ENCODE data around the gene HAGH. TPM values are rescaled to one million over a fixed set of nuclear protein-coding genes. Genes with fewer than 3 reads are reported as not detected.
A peak's percentile ranks its signal among the peaks of the same experiment; 100 is the strongest.

Gene HAGH
- total RNA-seq, 1 donor from 2014 or later, result 38.3 TPM

GRCh38 chr16:1788708-1789100 is 37.9 kb downstream of the HAGH start:
- DNase-seq (ENCODE audit: low spot score), result no peak
- H3K4me3 Mint-ChIP-seq, result peak overlapping the region; percentile 48
- no peaks in the 10 kb centered on the region for H3F3A ChIP-seq (ENCODE audit: low read depth)
- H3K4me1 Mint-ChIP-seq, result peaks cover 2% of the 10 kb centered on the region
- H4K20me1 ChIP-seq (ENCODE audit: low read depth), result peaks cover 18% of the 10 kb centered on the region
- H3K36me3 ChIP-seq, result no peaks in the 10 kb centered on the region
- H3K4me1 ChIP-seq, result no peaks in the 10 kb centered on the region
- H3K27ac Mint-ChIP-seq, result no peak overlapping the region
- no peak overlapping the region for H3K4me3 ChIP-seq
- peaks cover 4% of the 10 kb centered on the region for H3K36me3 Mint-ChIP-seq
- H3K4me2 ChIP-seq, result no peak overlapping the region
- H3K27ac ChIP-seq, result no peak overlapping the region
- no peak overlapping the region for H2AFZ ChIP-seq (replicated peaks)
- H3K9me3 Mint-ChIP-seq, result no peaks in the 10 kb centered on the region
- H3K9me3 ChIP-seq (ENCODE audit: low read depth), result no peaks in the 10 kb centered on the region
- peaks cover 2% of the 10 kb centered on the region for H3K27me3 Mint-ChIP-seq (ENCODE audit: insufficient read depth, low read depth)
- H3K79me2 ChIP-seq (ENCODE audit: low read depth), result peaks cover 21% of the 10 kb centered on the region
- no peaks in the 10 kb centered on the region for H3K27me3 ChIP-seq
- no peak for TF ChIP-seq EZH2 (IDR thresholded peaks at IDR 0.05)
- TF ChIP-seq EZH2phosphoT487 (IDR thresholded peaks at IDR 0.05), result no peak
- no peak for TF ChIP-seq CTCF (IDR thresholded peaks at IDR 0.05)
- H3K9ac ChIP-seq, result no peak overlapping the region

GRCh38 chr16:1788095-1788707 is 38.4 kb downstream of the HAGH start:
- Histone ChIP-seq H3K4me3 (no peak overlapping the region), H3K4me2 (no peak overlapping the region), H3K4me1 (no peaks in the 10 kb centered on the region), H3K79me2 (ENCODE audit: low read depth) (peaks cover 26% of the 10 kb centered on the region), H3K9me3 (ENCODE audit: low read depth) (no peaks in the 10 kb centered on the region), H3K36me3 (no peaks in the 10 kb centered on the region), H3F3A (ENCODE audit: low read depth) (peaks cover 3% of the 10 kb centered on the region), H3K27me3 (no peaks in the 10 kb centered on the region), H2AFZ (replicated peaks) (no peak overlapping the region), H3K9ac (no peak overlapping the region), H3K27ac (no peak overlapping the region), H4K20me1 (ENCODE audit: low read depth) (peaks cover 23% of the 10 kb centered on the region)
- Mint-ChIP-seq H3K36me3 (peaks cover 4% of the 10 kb centered on the region), H3K4me1 (peaks cover 5% of the 10 kb centered on the region), H3K27ac (no peak overlapping the region), H3K27me3 (ENCODE audit: insufficient read depth, low read depth) (peaks cover 4% of the 10 kb centered on the region), H3K4me3 (no peak overlapping the region), H3K9me3 (no peaks in the 10 kb centered on the region)
- TF ChIP-seq EZH2phosphoT487 (IDR thresholded peaks at IDR 0.05), result no peak
- no peak for TF ChIP-seq EZH2 (IDR thresholded peaks at IDR 0.05)
- no peak for TF ChIP-seq CTCF (IDR thresholded peaks at IDR 0.05)
- no peak for DNase-seq (ENCODE audit: low spot score)

GRCh38 chr16:1787322-1788094 is 39.1 kb downstream of the HAGH start:
- no peaks in the 10 kb centered on the region for H3K9me3 Mint-ChIP-seq
- no peak for DNase-seq (ENCODE audit: low spot score)
- H3K9me3 ChIP-seq (ENCODE audit: low read depth), result no peaks in the 10 kb centered on the region
- no peak overlapping the region for H3K4me3 Mint-ChIP-seq
- H3K27ac Mint-ChIP-seq, result no peak overlapping the region
- H3K27me3 Mint-ChIP-seq (ENCODE audit: insufficient read depth, low read depth), result peaks cover 7% of the 10 kb centered on the region
- no peak overlapping the region for H3K4me3 ChIP-seq
- H3K27ac ChIP-seq, result no peak overlapping the region
- H3K36me3 Mint-ChIP-seq, result peaks cover 4% of the 10 kb centered on the region
- H4K20me1 ChIP-seq (ENCODE audit: low read depth), result peaks cover 25% of the 10 kb centered on the region
- no peaks in the 10 kb centered on the region for H3K36me3 ChIP-seq
- TF ChIP-seq CTCF (IDR thresholded peaks at IDR 0.05) (no peak), EZH2phosphoT487 (IDR thresholded peaks at IDR 0.05) (no peak), EZH2 (IDR thresholded peaks at IDR 0.05) (no peak)
- H2AFZ ChIP-seq (replicated peaks), result no peak overlapping the region
- H3K4me1 ChIP-seq, result no peaks in the 10 kb centered on the region
- H3F3A ChIP-seq (ENCODE audit: low read depth), result peaks cover 5% of the 10 kb centered on the region
- peaks cover 6% of the 10 kb centered on the region for H3K4me1 Mint-ChIP-seq
- H3K9ac ChIP-seq, result no peak overlapping the region
- H3K79me2 ChIP-seq (ENCODE audit: low read depth), result peaks cover 29% of the 10 kb centered on the region
- H3K27me3 ChIP-seq, result no peaks in the 10 kb centered on the region
- no peak overlapping the region for H3K4me2 ChIP-seq
